ENCODE results near the gene COX10.

The COX10 gene

GRCh38 chr17:14245629-14246028 is 176.3 kb downstream of the COX10 start:
- no peak overlapping the region for H3K9ac ChIP-seq (ENCODE audit: low read length in 2 of 2)
- no peaks in the 10 kb centered on the region for H3K27me3 ChIP-seq (ENCODE audit: control insufficient read depth in 1 of 2, insufficient read depth in 2 of 2, low read length in 2 of 2)
- no peaks in the 10 kb centered on the region for H3K9me3 ChIP-seq (ENCODE audit: control insufficient read depth in 2 of 2, low read length in 2 of 2)
- no peaks in the 10 kb centered on the region for H3K36me3 ChIP-seq (ENCODE audit: control insufficient read depth in 2 of 2, insufficient read depth in 2 of 2, low read length in 2 of 2)
- H3K27ac ChIP-seq (ENCODE audit: low read length), result no peak overlapping the region
- H3K4me1 ChIP-seq (ENCODE audit: control insufficient read depth, insufficient read depth, low read length), result no peaks in the 10 kb centered on the region
- no peak overlapping the region for H3K4me3 ChIP-seq (ENCODE audit: low read length in 2 of 2)

Data from stomach smooth muscle (tissue), 2 donors.